Kidney (tissue), 14 donors: Measurements from ENCODE around the gene SUGCT. TPM values are rescaled to one million over a fixed set of nuclear protein-coding genes. Genes with fewer than 3 reads are reported as not detected.

ENCODE experiments used
- DNase-seq, 5 donors: peaks; one replicate each; pipeline ENCODE4 v3.0.0-alpha.2; 2013 to 2020
- FAIRE-seq: peaks from 2 replicates; lab custom pipeline; 2012; peaks lifted over from hg19 to GRCh38; lab: Jason Lieb, UNC
- H3K27ac ChIP-seq, 2 donors: one replicate each; pipeline ENCODE4 v1.7.0; 2013; ENCODE audit warnings: low read depth in 2 of 2, low read length in 2 of 2, inconsistent platforms in 1 of 2
- H3K27me3 ChIP-seq: one replicate; pipeline ENCODE4 v1.7.1; 2013; ENCODE audit warnings: low read length, inconsistent platforms; ENCODE audit not compliant: control insufficient read depth, insufficient read depth
- H3K36me3 ChIP-seq, 3 donors: one replicate each; pipeline versions ENCODE4 v1.7.0 to v1.7.1; 2013; ENCODE audit warnings: low read length in 3 of 3, control low read depth in 1 of 3, inconsistent platforms in 1 of 3; ENCODE audit not compliant: insufficient read depth in 3 of 3, control insufficient read depth in 2 of 3
- H3K4me1 ChIP-seq, 3 donors: one replicate each; pipeline versions ENCODE4 v1.7.0 to v1.7.1; 2013; ENCODE audit warnings: low read length in 3 of 3, inconsistent platforms in 1 of 3, low read depth in 1 of 3; ENCODE audit not compliant: control insufficient read depth in 2 of 3, insufficient read depth in 2 of 3
- H3K4me3 ChIP-seq, 3 donors: one replicate each; pipeline versions ENCODE4 v1.7.0 to v1.8.1; 2013; ENCODE audit warnings: low read length in 3 of 3, control low read depth in 1 of 3, inconsistent platforms in 1 of 3
- H3K9ac ChIP-seq, 3 donors: one replicate each; pipeline versions ENCODE4 v1.7.0 to v1.7.1; 2013; ENCODE audit warnings: low read length in 3 of 3, control low read depth in 1 of 3, inconsistent platforms in 1 of 3
- H3K9me3 ChIP-seq, 3 donors: one replicate each; pipeline versions ENCODE4 v1.7.0 to v1.7.1; 2013; ENCODE audit warnings: low read length in 3 of 3, control low read depth in 1 of 3, inconsistent platforms in 1 of 3; ENCODE audit not compliant: control insufficient read depth in 2 of 3, insufficient read depth in 1 of 3
- intact Hi-C: fragments of 100-400 bp; cut with DNase I; formaldehyde crosslinking; loops from one replicate; pipeline ENCODE4 v1.11.1; 2022
- polyA plus RNA-seq: library from polyadenylated mRNA; stranded (reverse); fragments of 350-450 nt; fragmentation: Illumina TruSeq; extraction: RNeasy Lipid Tissue Mini Kit (QIAGEN cat#74804); gene quantifications from one replicate; pipeline ENCODE4 v1.2.3, GENCODE V29; 2014; ENCODE audit warnings: low read depth, low replicate concordance; ENCODE audit not compliant: insufficient read depth
- total RNA-seq: library from RNA; stranded (reverse); fragmentation: NEBNext Ultra II Directional; extraction: Animal tissue kit (Norgen Biotek cat#: 25700); gene quantifications from one replicate; pipeline ENCODE4 v1.2.1, GENCODE V29; 2021
- TF ChIP-seq, protein P1 (sequence below): IDR thresholded peaks from 3 replicates; pipeline ENCODE4 v1.5.1; 2012; ENCODE audit warnings: mild to moderate bottlenecking, moderate library complexity, borderline replicate concordance; ENCODE audit not compliant: insufficient read depth; ENCODE audit errors: extremely low read depth
- donor health status: control.
- donor health status: control.
- donor health status: control.
- donor health status: control.
- donor health status: control.
- donor health status: DM: yes; HTN: yes; CAD: no.
- donor health status: Normal renal cell carcinoma (clear cell type).

SUGCT gene
- total and polyA plus RNA-seq, 2 donors from 2014 or later = 7.6 to 45.1 TPM

DNA sequence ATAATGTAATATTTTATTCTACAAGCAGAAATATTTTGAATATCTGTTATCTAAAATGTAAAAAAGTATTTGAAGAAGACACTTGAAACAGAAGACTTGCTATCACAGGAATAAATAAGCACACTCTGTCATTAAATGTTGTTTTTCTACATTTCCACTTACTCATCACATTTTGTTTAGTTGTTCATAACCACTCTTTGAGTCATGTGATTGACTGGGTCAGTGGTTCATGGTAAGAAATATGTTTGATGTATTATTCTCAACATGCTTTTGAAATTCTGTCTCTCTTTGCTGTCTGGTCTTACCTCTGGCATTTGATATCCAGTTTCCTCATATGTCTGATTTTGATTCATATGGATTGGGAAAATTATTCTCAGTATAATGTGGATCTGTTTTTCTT lies 171.8 kb downstream of the SUGCT start:
- Histone ChIP-seq H3K4me3 (no peak overlapping the region), H3K27ac (no peak overlapping the region), H3K9ac (no peak overlapping the region), H3K36me3 (no peaks in the 10 kb centered on the region), H3K4me1 (peaks cover 0 to 4% (median 2%) of the 10 kb centered on the region in 3 donors), H3K9me3 (no peaks in the 10 kb centered on the region), H3K27me3 (no peaks in the 10 kb centered on the region)
- FAIRE-seq = no peak
- DNase-seq = no peak
- TF ChIP-seq, protein P1, sequence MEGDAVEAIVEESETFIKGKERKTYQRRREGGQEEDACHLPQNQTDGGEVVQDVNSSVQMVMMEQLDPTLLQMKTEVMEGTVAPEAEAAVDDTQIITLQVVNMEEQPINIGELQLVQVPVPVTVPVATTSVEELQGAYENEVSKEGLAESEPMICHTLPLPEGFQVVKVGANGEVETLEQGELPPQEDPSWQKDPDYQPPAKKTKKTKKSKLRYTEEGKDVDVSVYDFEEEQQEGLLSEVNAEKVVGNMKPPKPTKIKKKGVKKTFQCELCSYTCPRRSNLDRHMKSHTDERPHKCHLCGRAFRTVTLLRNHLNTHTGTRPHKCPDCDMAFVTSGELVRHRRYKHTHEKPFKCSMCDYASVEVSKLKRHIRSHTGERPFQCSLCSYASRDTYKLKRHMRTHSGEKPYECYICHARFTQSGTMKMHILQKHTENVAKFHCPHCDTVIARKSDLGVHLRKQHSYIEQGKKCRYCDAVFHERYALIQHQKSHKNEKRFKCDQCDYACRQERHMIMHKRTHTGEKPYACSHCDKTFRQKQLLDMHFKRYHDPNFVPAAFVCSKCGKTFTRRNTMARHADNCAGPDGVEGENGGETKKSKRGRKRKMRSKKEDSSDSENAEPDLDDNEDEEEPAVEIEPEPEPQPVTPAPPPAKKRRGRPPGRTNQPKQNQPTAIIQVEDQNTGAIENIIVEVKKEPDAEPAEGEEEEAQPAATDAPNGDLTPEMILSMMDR = no peak
- intact Hi-C loops = no loop called here

DNA sequence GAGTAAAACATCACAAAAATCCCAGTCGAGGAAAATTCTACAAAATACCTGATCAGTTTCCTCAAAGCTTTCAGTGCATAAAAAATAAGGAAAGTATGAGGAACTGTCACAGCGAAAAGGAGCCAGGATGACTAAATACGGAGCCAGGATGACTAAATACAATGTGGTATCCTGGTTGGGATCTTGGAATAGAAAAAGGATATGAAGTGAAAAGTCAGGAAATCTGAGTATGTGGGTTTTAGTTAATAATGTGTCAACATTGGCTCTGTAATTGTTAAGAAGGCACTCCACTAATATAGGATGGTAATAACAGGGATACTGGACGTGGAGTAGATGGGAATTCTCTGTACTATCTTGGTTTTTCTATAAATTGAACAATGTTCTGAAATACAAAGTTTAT lies 175.5 kb downstream of the SUGCT start:
- intact Hi-C loops = no loop called here
- Histone ChIP-seq H3K27ac (no peak overlapping the region), H3K4me3 (no peak overlapping the region), H3K4me1 (peaks cover 0 to 4% (median 2%) of the 10 kb centered on the region in 3 donors), H3K36me3 (no peaks in the 10 kb centered on the region), H3K9me3 (no peaks in the 10 kb centered on the region), H3K9ac (no peak overlapping the region), H3K27me3 (no peaks in the 10 kb centered on the region)
- no peak for DNase-seq
- TF ChIP-seq, protein P1 = no peak
- FAIRE-seq = no peak

DNA sequence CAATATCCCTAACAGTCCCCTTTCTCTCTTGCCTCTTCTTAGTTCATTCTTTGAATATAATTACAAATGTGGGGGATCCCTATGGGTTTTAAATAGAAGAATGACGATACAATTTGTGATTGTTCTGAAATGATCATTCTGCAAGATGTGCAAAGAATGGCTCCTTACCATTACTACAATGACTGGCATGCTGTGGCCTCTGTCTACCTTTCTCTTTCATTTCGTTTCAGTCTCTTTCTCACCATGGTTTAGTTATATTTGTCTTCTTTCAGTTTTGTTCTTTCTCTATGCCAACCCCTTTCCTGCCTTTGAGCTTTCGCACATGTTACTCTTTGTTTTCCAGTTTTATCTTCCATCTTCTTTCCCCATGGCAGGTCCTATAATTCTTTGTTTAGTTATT lies 176.5 kb downstream of the SUGCT start:
- Histone ChIP-seq H3K36me3 (no peaks in the 10 kb centered on the region), H3K4me1 (peaks cover 0 to 4% (median 0%) of the 10 kb centered on the region in 3 donors), H3K9ac (no peak overlapping the region), H3K4me3 (no peak overlapping the region), H3K9me3 (no peaks in the 10 kb centered on the region), H3K27ac (no peak overlapping the region), H3K27me3 (no peaks in the 10 kb centered on the region)
- TF ChIP-seq, protein P1 = no peak
- FAIRE-seq (no peak), DNase-seq (no peak)
- intact Hi-C loops = no loop called here

DNA sequence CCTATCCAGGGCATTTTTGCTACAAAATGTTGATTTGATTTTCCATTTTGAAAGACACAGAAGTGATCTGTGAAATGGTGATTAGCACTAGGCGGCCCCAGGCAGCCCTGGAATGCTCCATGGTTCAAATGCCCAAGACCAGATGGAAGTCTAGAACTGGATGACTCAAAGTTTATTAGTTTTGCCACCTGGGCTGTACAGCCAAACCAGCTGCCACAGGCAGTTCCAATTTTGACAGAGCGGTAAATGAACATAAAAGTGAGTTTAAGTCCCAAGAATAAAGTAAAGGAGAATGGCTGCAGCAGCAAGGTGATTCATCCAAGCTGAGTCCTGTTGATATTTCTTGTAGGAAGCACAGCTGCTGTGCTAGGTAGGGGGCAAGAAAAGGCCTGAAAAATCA lies 180.5 kb downstream of the SUGCT start:
- no peak overlapping the region for H3K9ac ChIP-seq
- no peaks in the 10 kb centered on the region for H3K4me1 ChIP-seq
- H3K4me3 ChIP-seq = no peak overlapping the region
- DNase-seq (no peak), FAIRE-seq (no peak)
- H3K9me3 ChIP-seq = no peaks in the 10 kb centered on the region
- H3K27ac ChIP-seq = no peak overlapping the region
- H3K36me3 ChIP-seq = no peaks in the 10 kb centered on the region
- intact Hi-C loops = no loop called here
- no peaks in the 10 kb centered on the region for H3K27me3 ChIP-seq
- TF ChIP-seq, protein P1 = no peak
